Medulla oblongata (tissue), 1 donor: ENCODE results near the gene SHLD1.
"Not testable (repeated sequence)": the region's sequence is repeated elsewhere in the genome, so short reads cannot be mapped to it uniquely, and the experiment has no call there.

ENCODE experiments used
- DNase-seq: peaks from one replicate; pipeline ENCODE4 v3.0.0-alpha.2; 2015; ENCODE audit errors: extremely low spot score

Gene SHLD1

GRCh38 chr20:5780846-5781217 lies 30.6 kb downstream of the SHLD1 start:
- DNase-seq: no peak

DNA sequence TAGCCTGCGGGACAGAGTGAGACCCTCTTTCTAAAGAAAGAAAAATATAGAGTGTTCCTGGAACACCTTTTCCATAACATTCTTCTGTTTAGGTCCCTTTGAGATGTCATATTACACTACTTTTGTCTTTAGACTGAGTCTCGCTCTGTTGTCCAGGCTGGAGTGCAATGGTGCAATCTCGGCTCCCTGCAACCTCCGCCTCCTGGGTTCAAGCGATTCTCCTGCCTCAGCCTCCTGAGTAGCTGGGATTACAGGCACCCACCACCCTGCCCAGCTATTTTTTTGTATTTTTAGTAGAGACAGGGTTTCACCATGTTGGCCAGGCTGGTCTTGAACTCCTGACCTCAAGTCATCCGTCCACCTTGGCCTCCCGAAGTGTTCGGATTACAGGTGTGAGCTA lies 31.2 kb downstream of the SHLD1 start:
- DNase-seq: not testable (repeated sequence)

- DNase-seq: no peak
Measured at GRCh38 chr20:5781798-5782750, 31.9 kb downstream of the SHLD1 start.

DNA sequence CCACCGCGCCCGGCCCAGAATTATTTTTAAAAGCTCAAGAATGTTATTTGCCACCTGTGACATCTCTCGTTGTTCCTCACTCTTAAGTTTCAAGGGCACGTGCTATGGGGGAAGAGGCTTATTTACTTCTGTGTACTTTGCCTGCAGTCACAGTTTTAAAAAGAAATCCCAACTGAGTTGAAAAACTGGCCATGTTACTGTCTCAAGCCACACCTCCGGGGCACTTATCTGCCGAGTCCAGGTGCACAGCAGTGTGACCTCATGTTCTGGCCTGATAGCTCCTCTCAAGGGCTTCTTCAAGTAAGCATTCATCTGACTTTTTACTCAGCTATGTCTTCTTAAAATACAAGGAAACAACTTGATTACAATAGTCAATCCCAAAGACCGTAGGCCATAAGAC lies 34.5 kb downstream of the SHLD1 start:
- no peak for DNase-seq

GRCh38 chr20:5785146-5785545 lies 34.9 kb downstream of the SHLD1 start:
- DNase-seq: no peak

DNA sequence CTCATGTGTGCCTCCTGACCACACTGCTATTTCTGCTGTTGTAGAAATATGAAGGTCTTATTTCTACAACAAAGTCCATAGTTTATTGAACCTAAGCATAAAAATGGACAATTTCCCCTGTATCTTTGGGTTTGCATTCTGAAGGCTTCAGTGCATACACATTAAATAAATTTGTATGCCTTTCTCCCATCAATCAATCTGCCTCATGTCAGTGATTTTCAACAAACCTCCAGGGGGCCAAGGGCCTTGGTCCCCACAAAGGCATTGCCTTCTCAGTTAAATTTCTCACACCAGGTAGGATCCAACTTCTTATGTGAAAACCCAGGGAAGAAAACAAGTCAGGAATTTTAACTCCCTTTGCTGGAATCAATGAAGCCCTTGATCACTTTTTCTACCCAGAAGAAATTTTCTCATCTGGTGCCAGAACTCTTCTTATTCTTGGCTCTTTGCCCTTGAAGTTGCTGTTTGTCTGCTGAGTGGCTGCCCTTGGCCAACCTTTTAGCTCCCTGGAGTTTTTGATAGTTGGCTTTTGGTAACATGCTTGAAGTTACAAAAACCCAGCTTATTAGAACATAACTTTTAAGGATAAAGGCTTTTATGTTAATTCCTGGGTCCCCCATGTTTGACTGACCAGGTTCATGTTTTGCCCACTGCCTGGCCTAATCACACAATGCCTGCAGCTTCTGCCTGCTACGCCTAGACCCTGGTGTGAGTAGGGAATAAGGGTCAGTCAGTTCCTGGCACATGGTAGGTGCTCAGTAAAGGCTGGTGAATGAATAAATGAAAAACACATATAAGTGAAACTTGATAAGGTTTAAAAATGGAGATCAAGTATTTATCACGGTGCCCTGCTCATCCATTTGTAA lies 37.0 kb downstream of the SHLD1 start:
- peak; percentile 13 for DNase-seq

DNA sequence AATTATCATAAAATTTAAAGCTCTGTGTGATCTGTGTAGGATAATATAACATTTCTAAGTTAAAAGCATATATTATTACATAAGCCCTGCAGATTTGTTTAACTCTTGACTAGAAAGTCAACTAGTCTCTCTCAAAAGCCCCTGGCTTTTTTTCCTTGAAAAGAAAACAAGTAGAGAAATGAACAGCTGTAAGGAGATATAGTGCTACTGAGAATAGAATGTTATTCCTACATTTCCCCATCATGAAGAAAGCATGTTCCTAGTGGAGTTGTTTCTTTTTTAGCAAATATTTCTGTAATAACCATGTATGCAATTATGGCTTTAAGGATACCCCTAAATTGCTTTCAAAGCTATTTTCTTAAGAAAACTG lies 37.6 kb downstream of the SHLD1 start:
- no peak for DNase-seq

DNA sequence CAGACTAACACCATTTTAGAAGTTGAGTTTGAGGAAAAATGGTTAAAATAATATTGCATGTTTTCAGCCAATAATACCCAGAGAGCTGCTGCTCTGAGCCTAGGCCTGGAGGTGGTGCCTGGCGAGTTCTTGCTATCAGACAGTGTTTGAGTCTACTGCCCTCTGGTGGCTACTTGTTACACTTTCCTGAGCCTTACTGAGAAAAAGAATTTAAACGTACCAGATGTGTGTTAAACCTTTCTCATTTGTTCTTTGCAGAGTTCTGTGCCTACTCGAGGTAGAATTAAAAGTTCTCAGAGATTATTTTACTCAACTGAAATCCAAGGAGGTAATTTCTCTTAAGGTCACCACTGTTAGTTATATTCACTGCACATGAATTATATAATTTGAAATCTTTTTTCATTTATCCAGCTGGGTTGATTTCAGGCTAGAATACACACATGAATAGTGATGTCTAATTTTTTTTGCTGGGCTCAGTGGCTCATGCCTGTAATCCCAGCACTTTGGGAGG lies 38.2 kb downstream of the SHLD1 start:
- DNase-seq: peak; percentile 94

- no peak for DNase-seq
Measured at GRCh38 chr20:5789827-5790226, 39.6 kb downstream of the SHLD1 start.

DNA sequence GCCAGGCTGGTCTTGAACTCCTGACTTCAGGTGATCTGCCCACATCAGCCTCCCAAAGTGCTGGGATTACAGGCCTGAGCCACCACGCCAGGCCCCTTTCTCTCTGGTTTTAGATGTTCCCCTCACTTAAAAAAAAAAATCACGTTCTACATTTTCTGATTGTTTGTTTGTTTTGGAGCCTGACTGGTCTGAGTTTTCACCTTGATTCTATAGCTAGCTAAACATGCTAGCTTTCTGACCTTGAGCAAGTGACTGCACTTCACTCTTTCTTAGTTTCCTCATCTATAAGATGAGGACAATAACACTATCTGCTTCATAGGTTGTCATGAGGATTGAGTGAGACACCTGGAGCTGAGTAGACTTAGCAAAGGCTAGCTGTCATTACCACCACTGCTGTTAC lies 43.7 kb downstream of the SHLD1 start:
- DNase-seq: no peak

DNA sequence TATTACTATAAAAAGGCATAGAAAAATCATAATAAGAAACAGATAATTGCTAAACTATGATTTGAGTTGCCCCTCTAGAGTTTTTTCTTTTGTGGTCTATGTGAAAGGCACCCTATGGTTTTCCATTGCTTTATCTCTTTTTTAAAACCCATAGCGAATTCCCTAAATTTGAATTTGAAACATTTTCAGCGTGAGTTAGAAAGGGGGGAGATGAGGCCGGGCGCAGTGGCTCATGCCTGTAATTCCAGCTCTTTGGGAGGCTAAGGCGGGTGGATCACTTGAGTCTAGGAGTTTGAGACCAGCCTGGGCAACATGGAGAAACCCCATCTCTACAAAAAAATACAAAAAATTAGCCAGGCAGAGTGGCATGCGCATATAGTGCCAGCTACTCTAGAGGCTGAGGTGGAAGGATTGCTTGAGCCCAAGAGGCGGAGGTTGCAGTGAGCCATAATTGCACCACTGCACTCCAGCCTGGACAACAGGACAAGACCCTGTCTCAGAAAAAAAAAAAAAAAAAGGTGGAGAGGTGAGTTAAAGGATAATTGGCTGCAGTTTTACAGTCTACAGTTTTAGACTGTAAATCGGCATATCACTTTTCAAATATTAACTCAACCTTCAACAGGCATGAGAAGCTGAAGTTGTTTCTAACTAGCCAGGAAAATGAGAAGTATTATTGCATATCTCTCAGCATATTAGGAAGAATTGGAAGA lies 46.3 kb downstream of the SHLD1 start:
- no peak for DNase-seq

DNA sequence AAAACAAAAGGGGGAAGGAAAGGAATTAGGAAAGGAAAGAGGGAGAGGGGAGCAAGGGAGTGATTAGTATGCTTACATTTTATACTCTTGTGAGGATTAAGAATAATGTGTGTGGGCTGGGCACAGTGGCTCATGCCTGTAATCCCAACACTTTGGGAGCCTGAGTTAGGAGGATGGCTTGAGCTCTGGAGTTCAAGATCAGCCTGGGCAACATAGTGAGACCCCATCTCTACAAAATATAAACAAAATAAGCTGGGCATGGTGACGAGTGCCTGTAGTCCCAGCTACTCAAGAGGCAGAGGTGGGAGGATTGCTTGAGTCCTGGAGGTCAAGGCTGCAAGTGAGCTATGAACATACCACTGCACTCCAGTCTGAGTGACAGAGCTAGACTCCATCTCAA lies 47.0 kb downstream of the SHLD1 start:
- no peak for DNase-seq

DNA sequence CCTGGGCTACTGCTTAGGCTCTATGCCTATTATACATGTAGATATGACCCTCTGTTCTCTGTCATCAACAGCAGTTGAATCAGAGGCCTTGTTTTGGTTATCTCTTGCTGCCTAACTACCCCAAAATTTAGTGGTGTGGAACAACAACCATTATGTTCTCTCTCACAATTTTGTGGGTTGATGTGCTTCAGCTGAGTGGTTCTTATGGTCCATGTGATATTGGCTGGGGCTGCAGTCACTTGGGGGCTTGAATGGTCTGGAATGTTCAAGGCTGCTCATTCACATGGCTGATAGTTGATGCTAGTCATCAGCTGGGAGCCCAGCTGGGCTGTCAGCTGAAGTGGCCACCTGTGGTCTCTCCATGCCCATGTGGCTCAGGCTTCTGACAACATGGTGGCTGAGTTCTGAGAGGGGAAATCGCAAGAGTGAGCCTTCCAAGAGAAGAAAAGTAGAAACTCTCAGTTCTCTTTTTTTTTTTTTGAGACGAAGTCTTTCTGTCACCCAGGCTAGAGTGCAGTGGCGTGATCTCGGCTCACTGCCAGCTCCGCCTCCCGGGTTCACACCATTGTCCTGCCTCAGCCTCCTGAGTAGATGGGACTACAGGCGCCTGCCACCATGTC lies 47.8 kb downstream of the SHLD1 start:
- DNase-seq: no peak

GRCh38 chr20:5803754-5804303 lies 53.6 kb downstream of the SHLD1 start:
- not testable (repeated sequence) for DNase-seq

DNA sequence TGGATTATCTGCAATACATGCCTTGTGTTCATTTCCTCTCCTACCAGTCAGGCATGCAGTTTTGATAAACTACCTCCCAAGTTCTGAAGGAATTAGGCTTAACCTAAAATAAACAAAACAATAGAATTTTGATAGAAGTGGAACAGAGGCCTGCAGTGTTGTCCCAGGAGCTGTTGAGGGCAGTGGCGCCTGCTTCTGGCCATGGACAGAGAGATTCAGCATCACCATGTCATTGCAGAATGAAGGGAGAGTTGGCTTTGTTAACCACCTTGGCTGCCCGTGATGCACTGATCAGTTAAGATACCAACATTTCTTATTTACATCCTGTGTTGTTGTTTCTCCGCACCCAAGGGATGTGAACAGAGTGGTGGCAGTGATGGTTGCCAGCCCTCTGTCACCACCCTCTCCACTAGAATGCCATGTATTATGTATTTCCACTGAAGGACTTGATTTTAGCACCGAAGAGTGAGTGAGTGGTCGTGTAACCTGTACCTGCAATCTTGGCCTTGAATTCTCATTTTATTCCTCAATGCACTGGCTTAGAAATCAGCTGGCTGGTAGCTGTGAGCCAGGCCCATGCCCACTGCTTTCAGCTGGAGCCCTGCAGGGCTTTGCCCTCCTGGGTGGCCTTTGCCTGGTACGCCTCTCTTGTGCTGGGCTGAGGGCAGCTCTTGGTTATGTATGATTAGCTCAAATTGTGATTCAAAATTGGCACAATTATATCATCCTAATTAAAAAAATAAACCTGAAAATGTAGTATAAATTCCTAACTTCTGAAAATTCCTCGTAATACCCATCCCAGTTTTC lies 56.5 kb downstream of the SHLD1 start:
- DNase-seq: no peak

- DNase-seq: no peak
Measured at GRCh38 chr20:5807431-5807830, 57.2 kb downstream of the SHLD1 start.

GRCh38 chr20:5808901-5809300 lies 58.7 kb downstream of the SHLD1 start:
- no peak for DNase-seq

DNA sequence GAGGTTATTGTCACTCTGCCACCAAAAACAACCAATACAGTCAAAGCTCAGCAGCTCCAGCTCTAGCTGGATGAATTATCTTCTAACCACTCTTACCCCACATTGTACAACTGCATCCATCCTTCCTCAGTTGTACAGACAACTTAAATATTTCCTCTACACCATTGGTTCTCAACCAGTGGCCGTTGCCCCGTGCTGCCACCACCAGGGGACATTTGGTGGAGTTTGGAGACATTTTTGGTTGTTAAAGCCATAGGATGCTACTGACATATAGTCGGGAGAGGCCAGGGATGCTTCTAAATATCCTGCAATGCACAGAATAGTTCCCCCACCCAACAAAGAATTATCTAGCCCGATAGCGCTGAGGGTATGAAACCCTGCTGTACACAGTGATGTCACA lies 59.3 kb downstream of the SHLD1 start:
- DNase-seq: no peak

GRCh38 chr20:5810800-5811422 lies 60.7 kb downstream of the SHLD1 start:
- no peak for DNase-seq

DNA sequence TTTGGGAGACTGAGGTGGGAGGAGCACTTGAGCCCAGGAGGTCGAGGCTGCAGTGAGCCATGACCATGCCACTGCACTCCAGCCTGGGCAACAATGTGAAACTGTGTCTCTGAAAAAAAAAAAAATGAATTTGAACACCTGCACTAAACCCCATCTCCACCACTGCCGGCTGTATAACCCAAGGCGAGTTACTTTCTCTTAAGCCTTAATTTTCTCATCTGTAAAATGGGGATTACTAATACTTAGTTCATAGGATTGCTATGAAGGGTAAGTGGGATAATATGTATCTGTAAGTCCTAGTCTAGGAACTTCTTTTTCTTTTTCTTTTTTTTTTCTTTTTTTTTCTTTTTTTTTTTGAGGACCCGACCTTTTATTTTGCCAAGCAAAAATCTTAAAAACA lies 61.5 kb downstream of the SHLD1 start:
- no peak for DNase-seq
